ENCODE data around the gene WASHC4.
"Not testable (repeated sequence)": the region's sequence is repeated elsewhere in the genome, so short reads cannot be mapped to it uniquely, and the experiment has no call there.

The WASHC4 gene

DNA sequence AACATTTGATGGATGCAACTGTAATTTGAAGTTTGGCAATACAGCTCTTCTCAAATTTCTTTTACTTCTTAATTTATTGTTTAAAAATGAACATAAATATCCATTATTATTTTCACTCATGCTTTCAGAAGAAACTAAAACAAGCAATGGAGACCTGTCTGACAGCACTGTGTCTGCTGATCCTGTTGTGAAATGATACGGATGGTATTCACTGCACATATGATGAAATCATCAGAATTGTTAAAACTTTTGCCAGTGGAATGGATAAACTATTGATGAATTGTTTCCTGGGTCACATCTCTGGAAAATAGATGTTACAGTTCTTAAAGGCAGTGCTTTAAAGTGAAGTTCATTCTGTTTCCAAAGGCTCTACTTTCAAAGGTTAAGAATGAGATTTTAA is 59.2 kb downstream of the WASHC4 start:
- DNase-seq = no peak

DNA sequence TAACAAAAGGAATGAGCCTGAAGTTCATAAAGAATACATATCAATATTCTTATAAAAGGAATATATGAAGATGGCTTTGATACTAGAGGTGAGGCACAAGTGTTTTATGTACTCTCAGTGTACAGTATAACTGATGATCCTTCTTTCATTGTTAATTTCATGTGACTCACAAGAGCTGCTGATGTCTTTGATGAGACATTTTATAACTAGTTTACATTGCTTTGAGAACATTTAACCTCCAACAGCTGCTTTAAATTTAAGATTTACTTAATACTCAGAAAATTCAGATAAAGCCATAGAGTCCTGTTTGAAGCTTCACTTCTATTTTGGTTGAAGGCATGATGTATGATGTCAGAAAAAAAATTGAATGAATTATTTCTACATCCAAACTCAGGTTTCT is 59.8 kb downstream of the WASHC4 start:
- no peak for DNase-seq

DNA sequence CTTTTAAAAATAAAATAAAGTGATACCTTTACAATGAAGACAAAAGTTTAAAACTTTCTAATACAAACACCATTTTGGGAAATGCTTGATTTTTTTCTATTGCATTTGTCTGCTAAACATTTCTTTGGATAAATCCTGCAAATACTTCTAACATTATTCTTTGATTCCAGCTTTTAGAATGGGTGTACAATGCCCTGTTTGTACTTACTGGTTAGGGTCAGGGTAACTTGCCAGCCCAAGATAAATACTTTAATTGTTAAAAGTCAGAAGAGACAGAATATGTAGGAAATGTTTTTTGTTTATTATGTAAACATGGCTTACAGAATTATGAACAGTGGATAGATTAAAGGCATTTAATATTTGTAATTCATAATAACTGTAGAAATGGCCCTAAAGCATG is 60.5 kb downstream of the WASHC4 start:
- no peak for DNase-seq

DNA sequence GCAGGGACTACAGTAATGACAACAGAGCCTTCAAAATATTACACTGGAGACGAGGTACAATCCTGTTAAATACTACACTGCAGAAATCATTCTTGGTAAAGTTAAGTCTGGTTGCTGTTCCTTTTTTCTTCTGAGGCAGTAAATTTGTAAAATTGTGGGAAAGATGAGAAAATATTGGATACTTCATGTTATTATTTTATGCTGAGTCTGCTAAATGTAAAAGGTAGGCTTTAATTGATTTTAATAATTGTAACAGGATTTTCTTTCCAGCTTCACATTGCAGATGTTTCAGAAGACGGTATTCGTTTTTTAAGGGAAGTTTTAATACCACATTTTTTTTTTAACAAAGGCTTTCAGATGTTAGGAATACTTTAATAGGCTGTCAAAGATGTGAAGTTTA is 62.6 kb downstream of the WASHC4 start:
- no peak for DNase-seq

DNA sequence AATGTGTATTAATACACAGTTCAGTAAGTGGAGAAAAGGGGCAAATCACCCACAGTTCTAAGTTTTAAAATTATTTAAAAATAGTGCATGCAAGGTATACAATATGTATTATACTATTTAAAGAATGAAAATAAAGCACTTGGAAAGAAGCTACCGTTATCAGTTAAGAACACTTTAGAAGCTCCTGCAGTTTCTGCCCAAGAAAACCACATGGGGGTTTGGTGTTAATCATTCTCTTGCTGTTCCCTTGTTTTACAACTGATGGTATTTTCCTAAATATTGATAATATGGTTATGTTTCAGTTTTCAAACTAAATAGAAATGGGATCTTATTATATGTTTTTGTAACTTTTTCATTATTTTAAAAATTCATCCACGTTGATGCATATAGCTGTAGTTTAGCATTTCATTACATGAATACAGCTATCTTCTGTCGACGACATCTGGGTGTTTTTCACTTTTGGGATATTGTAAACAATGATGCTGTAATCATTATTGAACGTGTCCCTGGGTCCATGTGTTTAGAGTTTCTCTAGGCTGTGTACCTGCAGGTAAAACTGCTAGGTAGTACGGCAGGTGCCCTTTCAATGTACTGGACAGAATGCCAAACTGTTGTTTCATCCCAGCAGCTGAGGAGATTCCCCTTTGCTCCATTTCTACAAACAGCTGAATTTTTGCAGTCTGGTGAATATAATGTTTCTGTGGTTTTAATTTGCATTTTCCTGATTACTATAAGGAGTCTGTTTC is 64.3 kb downstream of the WASHC4 start:
- no peak for DNase-seq

DNA sequence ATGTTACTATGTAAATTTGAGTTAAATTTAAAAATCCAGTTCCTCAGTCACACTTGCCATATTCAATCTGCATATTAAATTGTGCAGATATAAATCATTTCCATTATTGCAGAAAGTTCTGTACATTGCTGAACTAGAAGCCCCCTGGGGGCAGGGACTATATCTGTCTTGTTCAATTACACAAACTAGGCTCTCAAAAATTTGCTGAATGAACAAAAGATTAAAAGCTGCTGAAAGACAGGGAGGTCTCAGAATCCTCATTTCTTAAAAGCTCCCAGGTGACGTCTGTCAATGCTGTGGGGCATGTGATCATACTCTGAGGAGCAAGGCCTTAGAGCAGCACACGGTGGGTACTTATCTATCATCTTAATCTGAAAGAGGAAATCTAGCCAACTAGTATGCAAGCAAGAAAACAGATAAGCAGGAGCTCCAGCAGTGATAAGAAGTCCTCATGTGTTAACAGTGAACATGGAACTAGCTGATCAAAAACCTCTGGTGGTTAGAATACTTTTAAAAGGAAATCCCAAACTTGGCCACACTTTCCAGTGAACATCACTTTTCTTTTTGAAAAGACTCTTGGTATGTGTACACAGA is 68.0 kb downstream of the WASHC4 start:
- DNase-seq = no peak

DNA sequence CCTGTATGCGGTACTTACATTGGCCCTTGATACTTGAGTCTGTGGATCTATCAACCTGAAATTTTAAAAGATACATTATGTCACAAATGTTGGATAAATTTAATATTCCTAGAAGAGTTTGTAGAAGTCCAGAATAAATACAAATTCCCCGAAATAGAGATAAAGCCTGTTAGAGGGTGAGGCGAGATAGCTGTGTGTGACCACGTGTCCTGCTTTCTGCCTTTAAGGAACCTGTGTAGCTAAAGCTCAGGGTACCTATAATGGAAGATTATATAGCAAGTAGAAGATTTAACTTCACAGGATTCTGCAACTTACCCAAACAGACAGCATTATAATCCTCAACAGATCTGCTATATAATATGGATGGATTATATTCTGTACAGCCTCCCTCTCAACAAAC is 69.7 kb downstream of the WASHC4 start:
- DNase-seq = no peak

DNA sequence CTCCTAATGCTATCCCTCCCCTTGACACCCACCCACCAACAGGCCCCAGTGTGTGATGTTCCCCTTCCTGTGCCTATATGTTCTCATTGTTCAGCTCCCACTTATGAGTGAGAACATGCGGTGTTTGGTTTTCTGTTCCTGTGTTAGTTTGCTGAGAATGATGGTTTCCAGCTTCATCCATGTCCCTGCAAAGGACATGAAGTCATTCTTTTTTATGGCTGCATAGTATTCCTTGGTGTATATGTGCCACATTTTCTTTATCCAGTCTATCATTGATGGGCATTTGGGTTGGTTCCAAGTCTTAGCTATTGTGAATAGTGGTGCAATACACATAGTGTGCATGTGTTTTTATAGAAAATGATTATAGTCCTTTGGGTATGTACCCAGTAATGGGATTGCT is 71.6 kb downstream of the WASHC4 start:
- not testable (repeated sequence) for DNase-seq

DNA sequence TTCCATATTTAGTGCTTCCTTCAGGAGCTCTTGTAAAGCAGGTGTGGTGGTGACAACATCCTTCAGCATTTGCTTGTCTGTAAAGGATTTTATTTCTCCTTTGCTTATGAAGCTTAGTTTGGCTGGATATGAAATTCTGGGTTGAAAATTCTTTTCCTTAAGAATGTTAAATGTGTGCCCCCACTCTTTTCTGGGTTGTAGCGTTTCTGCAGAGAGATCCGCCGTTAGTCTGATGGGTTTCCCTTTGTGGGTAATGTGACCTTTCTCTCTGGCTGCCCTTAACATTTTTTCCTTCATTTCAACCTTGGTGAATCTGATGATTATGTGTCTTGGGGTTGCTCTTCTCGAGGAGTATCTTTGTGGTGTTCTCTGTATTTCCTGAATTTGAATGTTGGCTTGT is 75.9 kb downstream of the WASHC4 start:
- DNase-seq = not testable (repeated sequence)

DNA sequence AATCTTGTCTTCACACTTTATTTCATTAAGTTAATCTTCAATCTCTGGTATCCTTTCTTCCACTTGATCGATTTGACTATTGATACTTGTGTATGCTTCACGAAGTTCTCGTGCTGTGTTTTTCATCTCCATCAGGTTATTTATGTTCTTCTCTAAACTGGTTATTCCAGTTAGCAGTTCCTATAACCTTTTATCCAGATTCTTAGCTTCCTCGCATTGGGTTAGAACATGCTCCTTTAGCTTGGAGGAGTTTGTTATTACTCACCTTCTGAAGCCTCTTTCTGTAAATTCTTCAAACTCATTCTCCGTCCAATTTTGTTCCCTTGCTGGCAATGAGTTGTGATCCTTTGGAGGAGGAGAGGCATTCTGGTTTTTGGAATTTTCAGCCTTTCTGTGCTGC is 76.4 kb downstream of the WASHC4 start:
- not testable (repeated sequence) for DNase-seq

DNA sequence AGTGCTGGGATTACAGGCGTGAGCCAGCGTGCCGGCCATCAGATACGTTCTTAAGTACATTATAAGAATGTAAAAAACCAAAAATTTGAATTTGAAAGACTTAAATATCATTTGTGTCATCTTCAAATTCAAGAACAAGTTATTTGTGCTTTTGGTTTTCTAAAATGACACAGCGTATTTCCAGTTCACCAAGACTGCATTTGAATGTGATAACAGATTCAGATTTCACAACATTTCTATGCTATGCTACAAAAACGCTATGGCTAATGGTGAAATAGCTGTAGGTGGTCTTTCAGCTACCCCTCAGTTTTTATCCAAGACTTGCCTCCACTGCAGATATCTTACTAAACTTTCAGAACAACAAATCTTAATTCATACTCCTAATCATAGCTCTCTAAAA is 81.8 kb downstream of the WASHC4 start:
- no peak for DNase-seq

DNA sequence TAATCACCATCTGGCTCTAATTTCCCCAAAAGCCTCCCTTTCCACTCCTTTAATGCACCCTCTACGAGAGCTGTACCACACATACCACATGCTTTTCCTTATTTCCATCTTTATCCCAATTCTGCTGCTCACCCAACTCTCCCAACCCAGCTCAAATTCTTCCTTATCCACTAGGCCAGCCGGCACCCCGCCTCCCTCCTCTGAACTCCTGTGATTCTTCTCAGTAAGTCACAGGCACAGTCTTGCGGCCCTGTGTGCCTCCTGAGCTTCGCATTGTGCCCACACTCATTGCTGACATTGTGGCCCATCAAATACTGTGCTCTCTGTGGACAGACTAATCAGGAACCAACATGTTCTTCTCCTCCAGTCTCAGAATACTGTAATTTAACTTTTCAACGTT is 83.0 kb downstream of the WASHC4 start:
- no peak for DNase-seq

DNA sequence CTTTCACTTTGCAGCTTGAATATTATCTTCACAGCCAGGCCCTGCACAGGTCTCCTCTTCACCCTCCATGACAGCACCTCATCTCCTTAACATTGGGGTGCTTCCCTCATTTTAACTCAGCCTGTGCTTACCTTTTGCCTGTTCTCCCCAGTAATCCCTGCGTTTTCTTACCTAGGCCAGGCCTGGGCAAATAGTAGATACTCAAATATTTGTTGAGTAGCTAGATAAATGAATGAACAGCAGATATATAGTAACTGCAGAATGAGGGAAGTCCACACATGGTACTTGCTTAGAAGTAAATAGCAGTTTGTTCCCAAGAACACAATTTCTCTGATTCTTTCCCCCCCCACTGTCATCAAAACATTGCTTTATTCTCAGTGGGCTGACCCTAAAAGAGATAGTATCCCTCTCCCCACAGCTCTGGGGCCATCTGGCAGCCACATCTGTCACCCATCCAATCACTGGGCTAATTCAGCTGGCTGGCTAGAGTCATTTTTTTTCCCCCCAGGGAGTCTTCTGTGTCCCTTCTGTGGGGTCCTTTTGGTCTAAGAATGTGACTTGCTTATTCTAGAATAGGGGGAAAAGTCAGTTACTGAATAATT is 85.2 kb downstream of the WASHC4 start:
- no peak for DNase-seq

DNA sequence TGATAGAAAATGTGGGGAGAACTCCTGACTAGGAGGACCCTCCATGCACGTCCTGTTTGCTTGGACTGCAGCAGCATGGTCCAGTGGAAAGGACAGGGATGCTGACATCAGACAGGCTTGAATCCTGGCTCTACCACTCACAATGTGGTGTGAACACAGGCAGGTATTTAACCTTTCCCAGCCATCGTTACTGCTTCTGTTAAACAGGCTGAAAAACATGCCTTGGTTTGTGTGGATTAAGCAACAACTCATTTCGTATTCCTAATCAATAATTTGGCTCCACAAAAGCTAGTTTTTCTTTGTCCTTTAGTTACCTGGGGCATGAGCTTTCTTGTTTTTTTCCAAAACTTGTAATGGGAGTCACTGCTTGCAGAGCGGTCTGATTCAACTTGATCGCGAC is 87.4 kb downstream of the WASHC4 start:
- DNase-seq = no peak

DNA sequence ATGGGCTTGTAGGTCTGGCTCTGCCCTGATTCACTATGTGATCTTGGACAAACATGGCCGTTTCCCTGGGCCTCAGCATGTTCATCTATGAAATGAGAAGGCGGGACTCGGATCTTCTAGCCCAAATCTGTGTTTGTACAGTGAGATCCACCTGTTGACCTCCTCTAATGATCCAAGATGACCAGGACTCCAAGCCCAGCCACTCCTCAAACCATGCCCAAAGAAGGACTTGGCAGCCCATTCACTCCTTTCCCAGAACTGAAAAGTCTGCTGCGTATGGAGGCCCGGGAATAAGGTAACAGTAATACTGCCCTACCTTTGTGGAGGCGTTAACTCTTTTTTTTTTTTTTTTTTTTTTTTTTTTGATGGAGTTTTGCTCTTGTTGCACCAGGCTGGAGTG is 88.6 kb downstream of the WASHC4 start:
- no peak for DNase-seq

DNA sequence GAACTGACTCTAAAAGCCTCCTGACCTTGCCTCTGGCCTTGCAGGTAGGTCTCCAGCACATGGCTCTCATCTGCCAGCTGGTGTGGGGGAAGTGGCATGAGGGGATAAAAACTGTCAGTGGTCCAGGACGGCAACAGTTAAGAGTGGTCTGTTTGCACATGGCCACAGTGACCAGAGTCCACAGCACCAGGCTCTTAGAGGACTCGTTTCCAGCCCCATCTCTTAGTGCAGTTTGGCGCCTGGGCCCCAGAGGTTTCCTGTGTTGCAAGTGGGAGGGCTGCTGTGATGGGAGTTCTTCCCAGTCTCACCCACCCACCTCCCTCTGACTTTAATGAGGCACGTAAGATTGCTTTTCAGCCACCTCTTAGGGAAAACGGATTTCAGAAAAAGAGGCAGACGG is 91.4 kb downstream of the WASHC4 start:
- DNase-seq = no peak

DNA sequence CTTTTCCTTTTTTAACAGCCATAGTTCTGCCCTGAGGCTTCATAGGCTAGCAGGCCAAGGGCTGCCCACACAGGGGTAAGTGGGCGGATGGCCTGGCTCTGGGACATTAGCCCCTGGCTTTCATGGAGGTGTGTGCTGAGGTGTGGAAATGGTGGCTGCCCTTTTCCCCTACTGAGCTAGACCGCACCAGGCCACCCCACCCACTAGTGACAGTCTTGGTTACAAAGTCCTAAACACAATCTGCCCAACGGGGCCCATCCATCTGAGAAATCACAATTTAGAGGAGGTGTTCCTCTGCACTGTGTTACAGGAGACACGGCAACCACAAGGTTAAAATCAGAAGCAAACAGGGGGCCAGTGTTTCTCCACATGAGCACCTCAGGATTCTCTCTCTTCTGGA is 92.9 kb downstream of the WASHC4 start:
- DNase-seq = no peak

DNA sequence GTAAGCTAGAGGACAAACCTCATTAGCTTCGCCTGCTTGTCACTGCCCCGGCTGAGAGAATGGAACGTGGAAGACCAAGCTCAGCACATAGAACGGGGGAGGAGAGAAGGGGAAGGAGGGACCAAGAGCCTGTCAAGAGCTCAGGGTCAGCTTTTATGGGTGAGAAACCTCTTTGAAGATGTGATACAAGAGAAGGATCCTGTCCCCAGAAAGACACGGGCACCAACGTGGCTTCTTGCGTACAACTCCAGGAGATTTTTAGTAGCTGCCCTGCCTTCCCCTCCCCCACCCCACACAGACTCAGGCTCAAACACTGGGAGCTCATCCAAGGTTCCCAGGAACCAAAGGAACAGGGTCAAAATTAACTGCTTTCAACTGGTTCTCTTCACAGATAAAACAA is 93.8 kb downstream of the WASHC4 start:
- DNase-seq = no peak

DNA sequence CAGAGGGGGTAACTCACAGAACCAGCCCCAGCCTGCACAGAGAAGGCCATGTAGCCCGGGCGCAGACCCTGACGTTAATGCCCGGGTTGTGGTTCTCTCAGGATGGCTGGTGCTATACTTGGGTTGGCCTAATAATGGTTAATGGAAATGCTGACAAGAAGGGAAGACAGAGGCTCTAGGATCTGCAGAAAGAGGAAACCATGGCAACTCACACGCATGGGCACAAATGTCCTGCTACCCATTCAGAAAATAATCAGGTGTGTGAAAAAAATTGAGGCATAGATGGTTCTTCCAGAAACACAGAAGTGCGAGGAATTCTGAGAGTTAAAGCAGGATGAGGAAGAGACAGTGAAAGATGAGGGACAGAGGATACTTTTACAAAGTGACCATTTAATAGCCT is 94.7 kb downstream of the WASHC4 start:
- no peak for DNase-seq

DNA sequence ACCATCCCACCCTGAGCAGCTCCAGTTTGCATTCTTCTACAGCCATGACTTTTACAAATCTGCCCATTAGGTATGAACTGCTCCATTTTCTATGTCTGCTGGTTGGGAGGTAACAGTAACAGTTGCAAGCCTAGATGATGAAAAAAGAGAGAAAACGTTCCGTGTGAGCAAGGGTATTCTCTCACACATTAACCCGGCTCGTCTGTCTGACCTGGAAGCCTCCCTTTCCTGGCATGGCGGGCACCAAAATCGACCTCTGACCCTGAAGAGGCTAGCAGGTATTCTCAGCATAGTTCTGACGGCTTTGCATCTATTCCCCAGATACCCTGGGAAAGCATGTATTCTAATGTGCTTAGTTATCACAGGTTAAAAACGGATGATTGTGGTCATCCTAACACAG is 96.6 kb downstream of the WASHC4 start:
- DNase-seq = no peak

DNA sequence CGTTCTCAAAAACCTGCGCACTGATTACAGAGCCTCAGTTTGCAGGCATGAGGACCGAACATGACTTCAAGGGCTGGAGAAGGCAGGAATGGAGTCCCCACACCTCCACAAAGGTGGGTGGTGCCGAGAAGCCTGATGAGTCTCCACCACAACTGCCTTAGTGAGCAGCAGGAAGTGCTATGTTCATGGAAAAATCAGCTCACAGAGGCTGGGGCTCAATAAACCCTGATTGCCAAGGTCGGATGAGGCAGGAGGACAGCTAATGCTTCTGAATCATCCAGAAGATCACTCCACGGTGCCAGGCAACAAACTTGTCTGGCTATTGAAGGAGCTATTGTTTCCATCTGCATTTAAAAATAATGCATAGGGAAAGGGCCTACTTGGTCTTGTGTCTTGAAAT is 97.4 kb downstream of the WASHC4 start:
- no peak for DNase-seq

DNA sequence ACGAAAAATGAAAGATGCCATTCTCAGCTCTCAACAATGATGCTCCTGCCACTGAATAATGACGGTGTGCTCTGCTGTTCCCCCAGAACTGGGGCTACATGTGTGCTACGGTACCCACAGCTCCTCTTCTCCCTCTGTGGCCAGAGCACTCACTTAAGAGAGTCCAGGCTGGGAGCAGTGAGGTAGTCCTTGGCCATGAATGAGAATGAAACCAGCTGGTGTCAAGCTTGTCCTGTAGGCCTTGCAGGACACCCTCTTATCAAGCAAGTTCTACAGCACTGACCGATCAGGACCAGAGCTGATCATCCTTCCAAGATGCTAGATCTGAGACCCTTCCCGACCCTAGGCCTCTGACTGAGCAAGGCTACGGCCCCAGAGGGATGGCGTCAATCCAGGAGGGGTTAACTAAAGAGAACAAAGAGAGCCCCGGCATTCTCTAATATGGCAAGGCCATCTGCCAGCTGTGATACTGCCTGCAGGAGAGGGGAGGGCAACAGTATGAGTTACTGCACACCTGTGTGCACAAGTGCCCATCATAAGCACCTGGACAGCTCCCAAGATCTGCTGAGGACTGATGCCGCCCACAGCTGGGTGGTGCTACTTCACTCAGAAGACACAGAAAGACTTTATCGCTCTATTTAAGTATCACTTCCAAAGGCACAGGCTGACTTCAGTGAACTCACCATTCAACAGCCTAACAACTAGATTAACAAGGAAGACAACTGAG is 98.0 kb downstream of the WASHC4 start:
- DNase-seq = no peak

DNA sequence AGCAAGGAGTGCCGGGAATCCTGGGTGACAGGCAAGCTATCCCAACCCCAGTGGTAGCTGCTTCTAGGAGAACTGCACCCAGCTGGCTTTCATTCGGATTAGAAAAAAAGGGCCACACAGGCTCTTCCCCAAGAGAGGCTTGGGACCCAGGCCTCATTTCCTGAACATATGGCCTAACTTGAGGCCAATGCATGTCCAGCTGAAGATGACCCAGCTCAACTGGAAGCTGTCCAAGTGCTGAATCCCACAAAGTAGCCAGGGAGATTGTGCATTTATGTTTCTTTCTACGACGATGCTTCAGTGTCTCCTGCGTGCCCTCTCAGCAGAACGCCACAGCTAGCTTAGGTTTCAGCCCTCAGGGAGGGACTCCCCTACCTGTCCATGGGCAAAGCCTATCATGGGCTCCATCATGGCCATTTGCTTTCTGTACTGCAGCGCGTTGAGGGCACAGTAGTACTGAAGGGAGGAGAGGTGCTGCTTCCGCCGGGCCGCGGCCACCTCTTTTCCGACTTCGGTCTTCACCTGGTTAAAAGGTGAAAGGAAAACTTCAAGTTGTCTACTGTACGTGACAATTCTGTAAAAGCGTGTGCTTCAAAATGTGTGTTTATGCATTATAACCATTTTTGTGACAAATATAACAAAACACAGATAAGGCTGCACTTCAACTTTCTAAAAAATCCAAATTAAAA is 99.3 kb downstream of the WASHC4 start:
- DNase-seq = no peak
